Adrenal gland (tissue), 5 donors: ENCODE data around the gene CHST2.

ENCODE experiments used
- CTCF ChIP-seq, 6 experiments: fragments of 450-650 bp in 4 of 6; fragments of 200-600 bp in 2 of 6; sonication (generic) in 1 of 6; IDR thresholded peaks; 1 replicate in 5 of 6; 2 replicates in 1 of 6; pipeline versions ENCODE4 v1.5.1 to v1.8.0; 2016 to 2021; ENCODE audit warnings: antibody characterized with exemption in 6 of 6, mild to moderate bottlenecking in 2 of 6, moderate library complexity in 1 of 6
- POLR2A ChIP-seq, 2 donors: fragments of 450-650 bp; IDR thresholded peaks; one replicate each; pipeline ENCODE4 v1.6.1; 2017; ENCODE audit warnings: antibody characterized with exemption in 2 of 2, mild to moderate bottlenecking in 2 of 2, moderate library complexity in 1 of 2
- donor health status: DM: no; HTN: no; CAD: no.

GRCh38 chr3:143083781-143084180 is 35.8 kb upstream of the CHST2 start:
- TF ChIP-seq CTCF (IDR thresholded peaks at IDR 0.05) (no peak), POLR2A (IDR thresholded peaks at IDR 0.05) (no peak)
